Measurements from ENCODE around the gene UGT1A9. TPM values are rescaled to one million over a fixed set of nuclear protein-coding genes. Genes with fewer than 3 reads are reported as not detected.
A peak's percentile ranks its signal among the peaks of the same experiment; 100 is the strongest.

Gene UGT1A9
- total RNA-seq, 8 experiments from 2014 or later = 0.19 to 2.3 (median 0.45) TPM; not detected in 4

DNA sequence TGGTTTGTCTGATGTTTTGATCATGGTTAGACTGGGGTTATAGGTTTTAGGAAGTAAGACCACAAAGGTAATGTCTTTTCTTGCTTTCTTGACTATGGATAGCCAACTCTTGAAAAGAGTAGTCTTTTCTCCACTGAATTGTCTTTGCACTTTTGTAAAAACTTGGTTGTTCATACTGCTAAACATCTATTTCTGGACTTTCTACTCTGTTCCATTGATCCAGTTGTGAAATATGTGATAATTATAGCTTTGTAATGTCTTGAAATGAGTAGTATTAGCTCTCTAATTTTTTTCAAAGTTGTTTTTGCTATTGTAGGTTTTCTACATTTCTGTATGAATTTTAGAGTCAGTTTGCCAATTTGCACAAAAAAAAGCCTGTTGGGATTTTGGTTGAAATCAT is 13.1 kb upstream of the UGT1A9 start:
- H3K27ac ChIP-seq = no peak overlapping the region
- no peak overlapping the region for H3K4me3 ChIP-seq
- in situ Hi-C loops (cut with MboI; ENCODE audit: low pct_unique_long_range_greater_than_20kb in 2 of 9, low sequenced_read_pairs in 9 of 9, unreplicated experiment in 9 of 9) = no loop called here
- H3K4me1 ChIP-seq (replicated peaks in 1 of 2) = no peaks in the 10 kb centered on the region
- ATAC-seq (replicated peaks in 6 of 8) = no peak

DNA sequence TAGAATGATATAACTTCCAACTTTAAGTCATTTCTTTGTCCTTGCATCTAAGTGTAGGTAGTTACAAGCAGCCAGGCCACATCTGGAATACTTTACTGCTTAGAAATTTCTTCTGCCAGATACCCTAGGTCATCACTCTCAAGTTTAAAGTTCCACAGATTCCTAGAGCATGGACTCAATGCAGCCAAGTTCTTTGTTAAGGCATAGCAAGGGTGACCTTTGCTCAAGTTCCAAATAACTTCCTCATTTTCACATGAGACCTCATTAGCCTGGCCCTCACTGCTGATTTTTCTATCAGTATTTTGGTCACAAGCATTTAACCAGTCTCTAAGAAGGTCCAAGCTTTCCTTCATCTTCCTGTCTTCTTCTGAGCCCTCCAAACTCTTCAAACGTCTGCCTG is 7.8 kb upstream of the UGT1A9 start:
- ATAC-seq (replicated peaks in 6 of 8) = no peak

DNA sequence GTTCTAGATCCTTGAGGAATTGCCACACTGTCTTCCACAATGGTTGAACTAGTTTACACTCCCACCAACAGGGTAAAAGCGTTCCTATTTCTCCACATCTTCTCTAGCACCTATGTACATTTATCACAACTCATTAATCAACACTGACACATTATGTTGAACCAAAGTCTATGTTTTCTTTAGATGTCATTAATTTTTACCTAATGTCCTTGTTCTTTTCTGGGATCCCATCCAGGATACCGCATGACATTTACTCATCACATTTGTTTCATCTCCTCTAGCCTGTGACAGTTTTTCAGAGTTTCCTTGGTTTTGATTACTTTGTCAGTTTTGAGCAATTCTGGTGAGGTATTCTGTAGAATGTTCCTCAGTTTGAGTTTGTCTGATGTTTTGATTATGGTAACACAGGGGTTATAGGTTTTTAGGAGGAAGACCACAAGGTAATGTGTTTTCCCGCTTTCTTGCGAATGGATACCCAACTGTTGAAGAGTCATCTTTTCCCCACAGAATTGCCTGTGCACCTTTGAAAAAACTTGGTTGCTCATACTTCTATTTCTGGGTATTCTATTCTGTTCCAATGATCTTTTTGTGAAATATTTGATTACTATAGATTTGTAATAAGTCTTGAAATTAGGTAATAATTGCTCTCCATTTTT is 3.0 kb upstream of the UGT1A9 start:
- in situ Hi-C loops (cut with MboI; ENCODE audit: low pct_unique_long_range_greater_than_20kb in 2 of 9, low sequenced_read_pairs in 9 of 9, unreplicated experiment in 9 of 9) = no loop called here
- H3K4me3 ChIP-seq = no peak overlapping the region
- no peak for ATAC-seq (replicated peaks in 6 of 8)
- 40 to 100% (median 91%) methylated on average over 1 to 4 of the region's 4 CpGs for WGBS, 10 experiments
- no peaks in the 10 kb centered on the region for H3K4me1 ChIP-seq (replicated peaks in 1 of 2)
- no peak overlapping the region for H3K27ac ChIP-seq

More for the DNA sequence above, 7.8 kb upstream of the UGT1A9 start:
- WGBS, 10 experiments = 0 to 71% (median 20%) methylated on average over 1 of the region's 1 CpG; no CpG with 5 or more reads in 3 of the 10 experiments
- Histone ChIP-seq H3K4me3 (no peak overlapping the region), H3K27ac (no peak overlapping the region), H3K4me1 (replicated peaks in 1 of 2) (no peaks in the 10 kb centered on the region)
- in situ Hi-C loops (cut with MboI; ENCODE audit: low pct_unique_long_range_greater_than_20kb in 2 of 9, low sequenced_read_pairs in 9 of 9, unreplicated experiment in 9 of 9) = no loop called here

DNA sequence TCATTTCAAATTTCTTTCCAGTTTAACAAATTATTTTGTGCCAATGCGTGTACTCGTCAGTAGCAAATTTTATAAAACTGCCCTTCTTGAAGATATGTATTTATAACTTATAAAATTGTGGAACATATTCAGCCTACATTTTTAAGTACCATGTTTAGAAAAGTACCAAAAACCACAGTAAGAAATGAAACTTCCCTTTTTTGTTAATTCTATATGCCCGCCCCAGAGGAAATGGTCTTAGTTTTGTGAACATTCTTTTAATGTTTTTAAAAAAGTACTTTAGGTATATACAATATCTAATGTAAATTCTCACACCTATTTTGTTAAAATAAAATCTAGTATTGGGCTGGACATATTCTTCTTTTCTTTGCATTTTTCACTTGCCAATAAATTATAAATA is 1.2 kb downstream of the UGT1A9 start:
- WGBS, 10 experiments = 43 to 100% (median 94%) methylated on average over 1 to 3 of the region's 3 CpGs
- Histone ChIP-seq H3K27ac (no peak overlapping the region), H3K4me3 (no peak overlapping the region), H3K4me1 (replicated peaks in 1 of 2) (no peaks in the 10 kb centered on the region)
- no peak for ATAC-seq (replicated peaks in 6 of 8)
- in situ Hi-C loops (cut with MboI; ENCODE audit: low pct_unique_long_range_greater_than_20kb in 2 of 9, low sequenced_read_pairs in 9 of 9, unreplicated experiment in 9 of 9) = no loop called here

DNA sequence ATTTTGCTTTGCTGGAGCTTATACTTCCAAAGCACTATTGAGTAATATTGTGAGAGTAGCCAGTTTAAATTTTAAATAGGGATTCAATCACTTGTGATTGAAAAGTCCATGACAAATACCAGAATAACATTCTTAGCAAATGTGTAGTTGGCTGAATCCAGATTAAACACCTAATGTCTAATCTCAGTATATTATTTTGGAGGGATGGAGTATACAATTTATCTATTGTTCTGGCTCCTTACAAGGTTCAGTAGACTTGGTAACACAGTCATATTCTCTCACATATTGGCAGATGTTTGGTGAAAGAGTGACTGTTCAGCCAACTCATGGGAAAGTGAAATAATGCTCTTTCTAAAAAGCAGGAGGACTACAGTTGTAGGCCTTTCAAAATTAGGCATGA is 2.2 kb downstream of the UGT1A9 start:
- in situ Hi-C loops (cut with MboI; ENCODE audit: low pct_unique_long_range_greater_than_20kb in 2 of 9, low sequenced_read_pairs in 9 of 9, unreplicated experiment in 9 of 9) = no loop called here
- Histone ChIP-seq H3K27ac (no peak overlapping the region), H3K4me3 (no peak overlapping the region), H3K4me1 (replicated peaks in 1 of 2) (no peaks in the 10 kb centered on the region)
- no peak for ATAC-seq (replicated peaks in 6 of 8)

DNA sequence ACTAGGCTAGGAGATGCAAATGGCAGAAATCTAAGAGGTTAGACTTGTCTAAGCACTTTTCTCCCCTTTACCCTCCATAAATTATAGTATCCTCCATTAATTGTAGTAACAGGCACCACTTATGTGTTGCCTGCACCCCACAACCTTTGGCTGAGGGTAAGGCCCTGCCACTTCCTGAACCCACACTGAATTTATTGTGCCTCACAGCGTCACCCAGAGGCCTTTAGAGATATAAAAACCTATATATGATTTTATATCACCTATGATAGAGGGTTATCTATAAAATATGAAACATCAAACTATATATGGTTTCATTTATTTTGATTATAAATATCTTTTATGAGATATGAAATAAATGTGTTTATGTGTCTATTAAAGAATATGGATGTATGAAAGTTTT is 2.6 kb downstream of the UGT1A9 start:
- in situ Hi-C loops (cut with MboI; ENCODE audit: low pct_unique_long_range_greater_than_20kb in 2 of 9, low sequenced_read_pairs in 9 of 9, unreplicated experiment in 9 of 9) = no loop called here
- Histone ChIP-seq H3K4me3 (no peak overlapping the region), H3K4me1 (replicated peaks in 1 of 2) (no peaks in the 10 kb centered on the region), H3K27ac (no peak overlapping the region)
- ATAC-seq (replicated peaks in 6 of 8) = no peak
- 0 to 86% (median 56%) methylated on average over 1 of the region's 1 CpG; no CpG with 5 or more reads in 5 of the 10 experiments for WGBS, 10 experiments

DNA sequence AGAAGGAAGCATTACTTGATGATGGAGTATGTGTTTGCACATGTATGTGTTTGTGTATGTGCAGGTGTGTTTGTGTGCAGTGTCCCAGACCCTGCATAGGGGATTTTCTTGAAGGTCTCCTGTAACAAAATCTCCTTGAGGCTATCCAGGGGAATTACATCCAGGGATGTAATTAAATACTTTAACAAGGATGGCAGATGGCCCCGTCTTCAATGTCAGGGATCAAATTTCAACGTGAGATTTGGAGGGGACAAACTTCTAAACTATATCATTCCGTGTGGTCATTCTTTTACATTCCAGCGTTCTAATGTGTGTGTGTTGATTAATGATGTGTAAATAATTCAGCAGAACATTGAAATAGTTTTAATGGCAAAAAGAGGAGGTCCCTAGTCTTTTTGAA is 3.3 kb downstream of the UGT1A9 start:
- Histone ChIP-seq H3K4me1 (replicated peaks in 1 of 2) (no peaks in the 10 kb centered on the region), H3K4me3 (no peak overlapping the region), H3K27ac (no peak overlapping the region)
- in situ Hi-C loops (cut with MboI; ENCODE audit: low pct_unique_long_range_greater_than_20kb in 2 of 9, low sequenced_read_pairs in 9 of 9, unreplicated experiment in 9 of 9) = no loop called here
- no peak for ATAC-seq (replicated peaks in 6 of 8)
- WGBS, 10 experiments = 31 to 80% (median 62%) methylated on average over 1 to 4 of the region's 4 CpGs; no CpG with 5 or more reads in 2 of the 10 experiments

DNA sequence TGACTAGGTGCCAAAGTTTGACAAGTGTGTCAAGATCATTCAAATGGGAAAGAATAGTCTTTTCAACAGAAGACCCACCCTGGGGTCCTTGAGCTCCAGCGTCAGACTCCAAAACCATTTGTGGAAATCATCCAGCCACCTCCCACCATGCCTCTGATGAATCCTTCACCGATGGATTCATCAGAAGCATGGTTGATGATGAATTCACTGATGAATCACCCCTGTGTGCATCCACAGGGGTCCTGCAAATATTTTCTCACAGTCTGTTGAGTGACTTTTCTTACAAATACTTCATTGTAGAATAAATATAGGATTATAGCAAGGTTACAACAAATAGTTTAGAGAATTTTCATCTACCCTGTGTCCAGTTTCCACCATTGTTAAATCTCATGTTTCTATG is 4.3 kb downstream of the UGT1A9 start:
- Histone ChIP-seq H3K4me3 (no peak overlapping the region), H3K27ac (no peak overlapping the region), H3K4me1 (replicated peaks in 1 of 2) (no peaks in the 10 kb centered on the region)
- 44 to 92% (median 85%) methylated on average over 1 to 2 of the region's 2 CpGs; no CpG with 5 or more reads in 3 of the 10 experiments for WGBS, 10 experiments
- no peak for ATAC-seq (replicated peaks in 6 of 8)
- in situ Hi-C loops (cut with MboI; ENCODE audit: low pct_unique_long_range_greater_than_20kb in 2 of 9, low sequenced_read_pairs in 9 of 9, unreplicated experiment in 9 of 9) = no loop called here

DNA sequence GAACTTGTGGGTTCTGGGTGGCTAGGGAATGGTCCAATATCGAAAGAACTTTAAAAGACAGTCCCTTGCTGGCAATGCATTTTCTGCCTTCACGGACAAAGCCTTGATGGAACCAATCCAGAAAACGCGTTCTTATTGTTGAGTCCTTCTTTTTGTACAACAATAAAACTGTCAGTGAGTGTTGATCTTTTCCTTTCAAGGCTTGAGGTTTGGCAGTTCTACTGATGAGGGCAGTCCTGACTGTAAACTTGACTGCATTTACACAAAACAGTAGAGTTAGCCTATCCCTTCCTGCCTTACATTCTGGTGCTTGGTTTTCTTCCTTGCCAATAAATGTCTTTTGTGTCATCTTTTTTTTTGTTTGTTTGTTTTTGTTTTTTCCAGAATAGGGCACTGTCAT is 7.5 kb downstream of the UGT1A9 start:
- Histone ChIP-seq H3K27ac (no peak overlapping the region), H3K4me3 (no peak overlapping the region), H3K4me1 (replicated peaks in 1 of 2) (no peaks in the 10 kb centered on the region)
- in situ Hi-C loops (cut with MboI; ENCODE audit: low pct_unique_long_range_greater_than_20kb in 2 of 9, low sequenced_read_pairs in 9 of 9, unreplicated experiment in 9 of 9) = no loop called here
- ATAC-seq (replicated peaks in 6 of 8) = peak in 3 of 8 experiments; percentile 28 to 81 (median 40)
- 5 to 90% (median 69%) methylated on average over 2 to 4 of the region's 4 CpGs; no CpG with 5 or more reads in 2 of the 10 experiments for WGBS, 10 experiments

DNA sequence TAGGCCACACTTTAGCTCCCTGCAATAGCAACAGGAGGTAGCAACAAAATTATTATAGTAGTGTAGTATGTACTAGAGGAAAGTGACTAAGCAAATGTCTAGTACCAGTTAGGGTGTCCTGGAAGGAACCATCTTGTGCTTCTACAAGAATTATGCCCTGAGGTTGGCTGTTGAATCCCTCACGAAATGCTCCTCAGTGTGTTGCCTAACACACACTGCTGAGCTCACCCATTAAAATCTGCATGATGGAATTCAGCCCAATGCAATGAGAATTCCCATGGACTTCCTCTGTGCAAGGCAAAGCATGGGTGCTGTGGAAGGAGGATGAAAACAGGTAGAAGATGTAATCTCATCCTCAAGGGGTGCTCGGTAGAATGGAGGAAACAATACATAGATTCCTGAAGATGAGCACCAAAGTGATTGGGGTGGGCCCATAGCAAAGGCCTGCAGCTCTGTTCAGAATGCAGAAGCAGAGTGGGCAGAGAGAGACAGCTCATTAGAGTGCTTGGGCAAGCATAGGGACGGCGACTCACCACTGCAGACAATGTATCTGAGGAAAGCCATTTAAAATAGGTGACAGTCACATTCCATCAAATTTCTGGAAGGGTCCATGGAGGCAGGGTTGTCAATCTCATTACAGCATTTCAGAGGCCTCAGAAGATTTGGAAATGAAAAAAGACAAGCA is 8.8 kb downstream of the UGT1A9 start:
- no peaks in the 10 kb centered on the region for H3K4me1 ChIP-seq (replicated peaks in 1 of 2)
- in situ Hi-C loops (cut with MboI; ENCODE audit: low pct_unique_long_range_greater_than_20kb in 2 of 9, low sequenced_read_pairs in 9 of 9, unreplicated experiment in 9 of 9) = no loop called here
- ATAC-seq (replicated peaks in 6 of 8) = peak in 2 of 8 experiments; percentile 59 to 72
- H3K27ac ChIP-seq = no peak overlapping the region
- 46 to 100% (median 94%) methylated on average over 1 to 4 of the region's 4 CpGs; no CpG with 5 or more reads in 4 of the 10 experiments for WGBS, 10 experiments
- no peak overlapping the region for H3K4me3 ChIP-seq

DNA sequence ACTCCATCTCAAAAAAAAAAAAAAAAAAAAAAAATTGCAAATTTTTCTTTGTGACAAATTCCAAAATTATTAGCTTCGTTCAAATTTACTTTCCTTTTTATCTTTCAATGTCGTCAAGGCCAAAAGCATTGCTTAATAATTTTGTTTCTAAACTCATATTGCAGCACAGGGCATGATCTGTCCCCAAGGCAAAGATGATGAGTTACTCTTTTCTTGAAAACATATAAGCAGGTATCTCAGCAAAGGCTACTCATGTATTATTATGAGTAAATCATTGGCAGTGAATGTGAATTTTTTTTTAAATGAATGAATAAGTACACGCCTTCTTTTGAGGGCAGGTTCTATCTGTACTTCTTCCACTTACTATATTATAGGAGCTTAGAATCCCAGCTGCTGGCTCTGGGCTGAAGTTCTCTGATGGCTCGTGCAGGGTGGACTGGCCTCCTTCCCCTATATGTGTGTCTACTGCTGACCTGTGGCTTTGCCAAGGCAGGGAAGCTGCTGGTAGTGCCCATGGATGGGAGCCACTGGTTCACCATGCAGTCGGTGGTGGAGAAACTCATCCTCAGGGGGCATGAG is 9.9 kb downstream of the UGT1A9 start, which contains the start of gene UGT1A7:
Gene UGT1A7, plus strand, starts transcription at position 381 of the 579 bp plus-strand sequence. Its CDS starts 37 bp downstream, at position 418.
- no peak for ATAC-seq (replicated peaks in 6 of 8)

DNA sequence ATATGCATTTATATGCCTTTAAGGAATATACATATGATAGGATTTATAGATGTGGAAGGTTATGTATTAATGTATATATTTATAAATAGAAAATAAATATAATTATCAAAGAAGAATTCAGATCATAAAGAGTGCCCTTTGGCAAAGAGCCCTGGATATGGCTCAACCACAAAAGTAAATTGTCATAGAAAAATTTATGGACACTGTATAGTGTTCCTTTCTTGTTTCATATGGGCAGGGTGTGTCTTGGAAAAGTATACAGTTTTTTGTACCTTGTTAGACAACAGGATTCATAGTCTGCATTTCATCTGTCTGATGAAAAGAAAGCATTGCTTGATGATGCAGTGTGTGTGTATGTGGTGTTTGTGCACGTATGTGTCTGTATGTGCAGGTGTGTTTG is 12.9 kb downstream of the UGT1A9 start:
- no peak for ATAC-seq (replicated peaks in 6 of 8)
- no peaks in the 10 kb centered on the region for H3K4me1 ChIP-seq (replicated peaks in 1 of 2)
- no peak overlapping the region for H3K27ac ChIP-seq
- in situ Hi-C loops (cut with MboI; ENCODE audit: low pct_unique_long_range_greater_than_20kb in 2 of 9, low sequenced_read_pairs in 9 of 9, unreplicated experiment in 9 of 9) = no loop called here
- H3K4me3 ChIP-seq = no peak overlapping the region
- WGBS, 10 experiments = 8 to 80% (median 70%) methylated on average over 1 of the region's 1 CpG; no CpG with 5 or more reads in 6 of the 10 experiments

More for the DNA sequence above, 9.9 kb downstream of the UGT1A9 start, which contains the start of gene UGT1A7:
- no peaks in the 10 kb centered on the region for H3K4me1 ChIP-seq (replicated peaks in 1 of 2)
- WGBS, 10 experiments = 20 to 100% (median 65%) methylated on average over 1 to 5 of the region's 5 CpGs
- in situ Hi-C loops (cut with MboI; ENCODE audit: low pct_unique_long_range_greater_than_20kb in 2 of 9, low sequenced_read_pairs in 9 of 9, unreplicated experiment in 9 of 9) = no loop called here
- H3K4me3 ChIP-seq = no peak within 1 kb of the TSS
- H3K27ac ChIP-seq = no peak within 1 kb of the TSS

DNA sequence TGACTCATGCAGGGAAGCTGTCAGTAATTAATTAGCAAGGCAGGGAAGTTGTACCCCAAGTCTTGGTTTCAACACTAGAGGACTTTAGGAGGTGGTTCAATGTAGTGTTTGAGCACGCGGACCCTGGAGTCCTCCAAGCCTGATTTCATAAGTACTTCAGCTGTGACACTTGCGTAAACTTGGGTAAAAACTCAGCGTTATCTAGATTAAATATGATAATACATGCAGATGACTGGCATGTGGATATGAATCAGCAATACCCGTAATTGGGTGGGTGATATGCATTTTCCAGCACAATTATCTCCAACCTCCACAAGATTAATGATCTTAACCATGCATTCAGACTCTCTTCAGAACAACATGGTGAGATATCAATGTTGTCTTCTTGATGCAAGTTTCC is 15.2 kb downstream of the UGT1A9 start:
- peaks cover 3 to 4% of the 10 kb centered on the region in 2 donors for H3K4me1 ChIP-seq (replicated peaks in 1 of 2)
- in situ Hi-C loops (cut with MboI; ENCODE audit: low pct_unique_long_range_greater_than_20kb in 2 of 9, low sequenced_read_pairs in 9 of 9, unreplicated experiment in 9 of 9) = no loop called here
- H3K27ac ChIP-seq = no peak overlapping the region
- WGBS, 10 experiments = 0 to 100% (median 85%) methylated on average over 2 to 4 of the region's 5 CpGs; no CpG with 5 or more reads in 1 of the 10 experiments
- ATAC-seq (replicated peaks in 6 of 8) = peak in 3 of 8 experiments; percentile 83 to 92 (median 88)
- H3K4me3 ChIP-seq = no peak overlapping the region

Data from motor neuron (in vitro differentiated cells).